Activated CD4-positive, CD25-positive, alpha-beta regulatory T cell treated with anti-CD3 and anti-CD28 coated beads, Interleukin-2, amount 50 U/mL, for 72 hours (primary cell): ENCODE measurements around the gene RAB19.
"Not testable (repeated sequence)": the region's sequence is repeated elsewhere in the genome, so short reads cannot be mapped to it uniquely, and the experiment has no call there.

Experiments
- DNase-seq: peaks from one replicate; pipeline ENCODE4 v3.0.0; 2021

RAB19 gene

GRCh38 chr7:140402178-140402835, 1.6 kb upstream of the RAB19 start:
- no peak for DNase-seq

GRCh38 chr7:140404565-140405065, 757 bp downstream of the RAB19 start:
- no peak for DNase-seq

GRCh38 chr7:140415361-140415760, 11.5 kb downstream of the RAB19 start:
- no peak for DNase-seq

GRCh38 chr7:140415816-140416215, 12.0 kb downstream of the RAB19 start:
- not testable (repeated sequence) for DNase-seq

GRCh38 chr7:140416560-140416959, 12.7 kb downstream of the RAB19 start:
- no peak for DNase-seq

- no peak for DNase-seq
These were observed 13.7 kb downstream of the RAB19 start for GRCh38 chr7:140417456-140418155.

- not testable (repeated sequence) for DNase-seq
These were observed 14.3 kb downstream of the RAB19 start for GRCh38 chr7:140418156-140418472.

GRCh38 chr7:140418653-140419052, 14.8 kb downstream of the RAB19 start:
- no peak for DNase-seq

GRCh38 chr7:140421521-140421920, 17.7 kb downstream of the RAB19 start:
- no peak for DNase-seq

- DNase-seq: no peak
These were observed 19.6 kb downstream of the RAB19 start for GRCh38 chr7:140423501-140423900.

- no peak for DNase-seq
These were observed 21.9 kb downstream of the RAB19 start for GRCh38 chr7:140425718-140426117.

GRCh38 chr7:140426130-140426529, 22.3 kb downstream of the RAB19 start:
- DNase-seq: no peak

- DNase-seq: no peak
These were observed 29.5 kb downstream of the RAB19 start for GRCh38 chr7:140433396-140433795.

GRCh38 chr7:140435252-140435895, 31.5 kb downstream of the RAB19 start:
- no peak for DNase-seq

- no peak for DNase-seq
These were observed 35.5 kb downstream of the RAB19 start for GRCh38 chr7:140439359-140439758.

GRCh38 chr7:140440593-140440992, 36.7 kb downstream of the RAB19 start:
- DNase-seq: no peak

- no peak for DNase-seq
These were observed 37.7 kb downstream of the RAB19 start for GRCh38 chr7:140441519-140441918.

- no peak for DNase-seq
These were observed 42.6 kb downstream of the RAB19 start for GRCh38 chr7:140446467-140446866.

GRCh38 chr7:140447841-140448240, 44.0 kb downstream of the RAB19 start:
- DNase-seq: no peak

- DNase-seq: no peak
These were observed 45.1 kb downstream of the RAB19 start for GRCh38 chr7:140448781-140449480.

GRCh38 chr7:140451716-140452115, 47.9 kb downstream of the RAB19 start:
- no peak for DNase-seq

- DNase-seq: no peak
These were observed 49.4 kb downstream of the RAB19 start for GRCh38 chr7:140453273-140453672.
